HG03575 (cell line): Measurements from ENCODE around the gene KRTAP29-1.
"Not testable (repeated sequence)": the region's sequence is repeated elsewhere in the genome, so short reads cannot be mapped to it uniquely, and the experiment has no call there.

Experiments
- ATAC-seq: cut with Tn5 transposase; IDR thresholded peaks from one replicate; pipeline ENCODE4 v1.9.1; 2021; ENCODE audit not compliant: unreplicated experiment, insufficient number of reproducible peaks, low FRiP score; ENCODE audit errors: extremely low read depth

The KRTAP29-1 gene, protein sequence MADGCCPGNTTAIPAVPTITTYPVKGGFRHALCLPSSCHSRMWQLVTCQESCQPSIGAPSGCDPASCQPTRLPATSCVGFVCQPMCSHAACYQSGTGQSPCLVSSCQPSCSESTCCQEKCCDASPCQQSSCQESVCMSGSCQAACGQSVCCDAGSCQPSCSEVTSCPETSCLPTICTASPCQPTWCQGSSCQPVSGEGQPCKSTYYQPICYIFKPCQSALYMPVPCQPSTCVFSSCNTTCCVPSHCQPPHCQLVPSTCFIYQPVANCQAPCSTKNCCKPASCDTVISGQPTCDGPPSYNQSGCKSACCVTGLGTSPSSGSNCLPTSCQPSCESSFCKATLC

DNA sequence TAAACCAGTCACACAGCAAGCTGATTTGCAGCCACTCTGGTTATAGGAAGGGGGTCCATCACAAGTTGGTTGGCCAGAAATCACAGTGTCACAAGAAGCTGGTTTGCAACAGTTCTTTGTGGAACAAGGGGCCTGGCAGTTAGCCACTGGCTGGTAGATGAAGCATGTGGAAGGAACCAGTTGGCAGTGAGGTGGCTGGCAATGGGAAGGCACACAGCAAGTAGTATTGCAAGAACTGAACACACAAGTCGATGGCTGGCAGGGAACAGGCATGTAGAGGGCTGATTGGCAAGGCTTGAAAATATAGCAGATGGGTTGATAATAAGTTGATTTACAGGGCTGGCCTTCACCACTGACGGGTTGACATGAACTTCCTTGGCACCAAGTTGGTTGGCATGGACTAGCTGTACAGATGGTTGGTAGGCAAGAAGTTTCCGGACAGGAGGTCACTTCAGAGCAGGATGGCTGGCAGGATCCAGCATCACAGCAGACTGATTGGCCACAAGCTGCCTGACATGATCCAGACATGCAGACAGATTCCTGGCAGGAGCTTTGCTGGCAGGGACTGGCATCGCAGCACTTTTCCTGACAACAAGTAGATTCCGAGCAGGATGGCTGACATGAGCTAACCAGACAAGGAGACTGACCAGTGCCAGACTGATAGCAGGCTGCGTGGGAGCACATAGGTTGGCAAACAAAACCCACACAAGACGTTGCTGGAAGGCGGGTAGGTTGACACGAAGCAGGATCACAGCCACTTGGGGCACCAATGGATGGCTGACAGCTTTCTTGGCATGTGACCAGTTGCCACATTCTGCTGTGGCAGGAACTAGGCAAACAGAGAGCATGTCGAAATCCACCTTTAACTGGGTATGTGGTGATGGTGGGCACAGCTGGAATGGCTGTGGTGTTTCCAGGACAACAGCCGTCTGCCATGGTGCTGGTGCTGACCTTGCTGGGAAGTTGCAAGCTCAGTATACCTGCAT, at the start of gene KRTAP29-1:
Gene KRTAP29-1, minus strand, starts transcription at position 936 of the 986 bp plus-strand sequence. Its CDS starts 0 bp downstream, at position 936.
- ATAC-seq = no peak

DNA sequence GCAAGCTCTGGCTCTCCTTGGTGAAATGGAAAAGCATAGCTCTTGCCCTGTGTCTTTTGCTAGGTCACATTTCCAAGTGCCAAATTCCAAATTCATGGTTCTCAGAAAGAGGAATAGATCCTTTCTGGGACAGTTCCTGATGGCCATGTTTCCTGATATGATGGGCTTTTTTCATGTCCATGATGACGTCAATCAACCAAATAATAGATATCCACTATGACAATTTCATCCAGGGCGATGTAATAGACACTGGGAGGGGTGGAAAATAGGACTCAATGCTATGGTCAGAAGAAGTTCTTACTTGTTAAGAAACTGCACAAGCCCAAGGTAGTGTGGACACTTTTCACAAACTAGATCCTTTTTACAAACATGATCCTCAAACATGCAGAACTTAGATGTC, 48.5 kb upstream of the KRTAP29-1 start:
- no peak for ATAC-seq

DNA sequence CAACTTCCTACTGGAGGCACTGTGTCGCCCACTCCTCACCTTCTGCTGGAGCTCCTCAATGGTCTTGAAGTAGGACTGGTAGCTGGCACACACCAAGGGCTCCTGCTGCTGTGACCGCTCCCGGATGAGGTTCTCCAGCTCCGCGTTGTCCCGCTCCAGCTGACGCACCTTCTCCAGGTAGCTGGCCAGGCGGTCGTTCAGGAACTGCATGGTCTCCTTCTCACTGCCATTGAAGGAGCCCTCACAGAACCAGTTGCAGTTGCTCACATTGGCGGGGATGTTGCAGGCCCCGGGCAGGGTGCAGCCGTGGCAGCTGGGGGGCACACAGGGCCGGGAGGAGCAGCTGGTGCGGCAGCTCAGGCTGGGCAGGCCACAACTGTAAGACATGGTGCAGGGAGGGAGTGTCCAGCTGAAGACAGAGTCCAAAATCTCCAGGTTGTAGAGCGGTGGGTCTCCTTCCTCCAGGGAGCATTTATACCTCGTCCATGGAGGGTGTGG, 47.8 kb upstream of the KRTAP29-1 start, which contains the start of gene KRT33A:
Gene KRT33A, minus strand, starts transcription at position 448 of the 498 bp plus-strand sequence. Its CDS starts 61 bp downstream, at position 387.
- ATAC-seq = not testable (repeated sequence)

DNA sequence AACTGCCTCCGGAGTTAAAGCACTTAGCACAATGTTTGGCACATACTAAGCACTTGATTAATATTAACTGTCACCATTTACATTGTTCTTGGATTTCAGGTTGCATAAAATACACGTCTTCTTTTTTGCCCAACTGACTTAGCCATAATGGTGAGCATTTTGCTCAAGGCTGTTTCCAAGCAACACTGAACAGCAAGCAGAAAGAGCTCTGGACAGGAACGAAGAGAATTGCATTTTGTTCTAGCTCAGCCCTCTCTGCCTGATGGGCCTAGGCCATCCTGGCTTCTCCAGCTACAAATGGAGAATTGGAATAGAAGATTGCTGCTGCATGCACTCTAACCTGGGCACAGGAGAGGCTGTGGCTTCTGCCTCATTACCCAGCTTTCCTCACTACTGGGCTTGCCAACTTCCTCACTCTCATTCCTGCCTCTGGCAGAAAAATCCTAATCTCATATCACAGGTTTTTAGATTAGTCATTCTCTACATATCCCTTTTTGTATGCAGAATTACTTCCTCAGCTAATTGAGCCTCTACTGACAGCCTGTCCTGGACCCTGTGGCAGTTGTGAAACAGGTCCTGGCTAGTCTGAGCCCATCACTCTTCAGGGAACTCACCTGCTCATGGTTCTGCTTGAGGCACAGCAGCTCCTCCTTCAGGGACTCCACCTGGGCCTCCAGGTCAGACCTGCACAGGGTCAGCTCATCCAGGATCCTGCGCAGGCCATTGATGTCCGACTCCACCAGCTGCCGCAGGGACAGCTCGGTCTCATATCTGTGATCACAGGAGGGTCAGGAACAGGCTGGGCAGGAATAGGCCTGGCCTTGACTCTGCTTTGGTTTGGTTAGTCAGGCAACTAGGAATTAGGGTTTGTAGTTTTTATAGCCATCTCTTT, 45.5 kb upstream of the KRTAP29-1 start:
- ATAC-seq = no peak

DNA sequence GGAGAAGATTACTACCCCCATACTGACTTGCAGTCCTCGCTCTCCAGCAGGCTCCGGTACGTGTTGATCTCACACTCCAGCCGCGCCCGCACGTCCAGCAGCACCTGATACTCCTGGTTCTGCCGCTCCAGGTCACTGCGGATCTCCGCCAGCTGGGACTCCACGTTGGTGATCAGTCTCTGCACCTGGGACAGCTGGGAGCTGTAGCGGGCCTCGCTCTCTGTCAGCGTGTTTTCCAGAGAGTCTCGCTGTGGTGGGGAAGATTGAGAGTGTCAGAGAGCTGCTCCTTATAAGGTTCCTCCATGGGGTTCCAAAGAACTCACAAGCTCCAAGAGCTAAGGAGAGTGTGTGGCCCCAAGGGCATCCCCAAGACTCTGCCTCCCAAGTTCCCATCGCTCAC, 43.8 kb upstream of the KRTAP29-1 start:
- not testable (repeated sequence) for ATAC-seq

DNA sequence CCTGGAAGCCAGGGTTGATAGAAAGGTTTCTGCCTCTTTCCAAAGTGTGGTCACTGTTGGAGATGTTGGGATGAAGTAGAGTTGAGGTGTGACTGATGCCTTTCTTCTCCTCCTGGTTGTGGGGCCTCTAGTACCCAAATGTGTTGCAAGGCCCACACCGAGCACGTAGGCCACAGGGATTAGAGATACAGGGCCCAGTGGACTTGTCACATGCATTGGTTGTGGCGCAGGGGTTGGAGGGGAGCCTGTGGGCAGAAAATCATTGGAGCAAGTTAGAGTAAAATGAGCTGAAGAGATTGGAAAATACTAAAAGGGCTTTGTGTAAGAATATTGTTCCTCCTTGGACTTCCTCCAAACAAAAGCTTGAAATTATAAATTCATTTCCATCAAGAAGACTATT, 43.3 kb upstream of the KRTAP29-1 start:
- no peak for ATAC-seq

DNA sequence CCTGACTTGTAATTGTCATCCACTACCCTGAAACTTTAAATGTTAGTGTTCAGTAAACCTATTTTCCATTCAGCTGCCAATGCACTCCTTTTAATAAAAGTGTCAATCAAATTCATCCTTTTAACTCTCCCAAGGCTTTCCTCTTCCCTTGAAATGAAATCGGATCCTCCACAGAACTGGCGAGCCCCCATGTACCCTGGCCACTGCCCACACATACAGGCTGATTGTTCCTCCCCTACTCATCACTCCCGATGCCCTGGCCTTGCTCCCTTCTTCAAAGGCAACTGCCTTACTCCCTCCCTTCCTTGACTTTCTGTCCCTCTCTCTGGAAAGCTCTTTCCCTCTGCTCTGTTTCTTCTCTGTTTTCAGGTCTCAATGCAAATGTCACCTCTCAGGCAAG, 40.4 kb upstream of the KRTAP29-1 start:
- no peak for ATAC-seq

DNA sequence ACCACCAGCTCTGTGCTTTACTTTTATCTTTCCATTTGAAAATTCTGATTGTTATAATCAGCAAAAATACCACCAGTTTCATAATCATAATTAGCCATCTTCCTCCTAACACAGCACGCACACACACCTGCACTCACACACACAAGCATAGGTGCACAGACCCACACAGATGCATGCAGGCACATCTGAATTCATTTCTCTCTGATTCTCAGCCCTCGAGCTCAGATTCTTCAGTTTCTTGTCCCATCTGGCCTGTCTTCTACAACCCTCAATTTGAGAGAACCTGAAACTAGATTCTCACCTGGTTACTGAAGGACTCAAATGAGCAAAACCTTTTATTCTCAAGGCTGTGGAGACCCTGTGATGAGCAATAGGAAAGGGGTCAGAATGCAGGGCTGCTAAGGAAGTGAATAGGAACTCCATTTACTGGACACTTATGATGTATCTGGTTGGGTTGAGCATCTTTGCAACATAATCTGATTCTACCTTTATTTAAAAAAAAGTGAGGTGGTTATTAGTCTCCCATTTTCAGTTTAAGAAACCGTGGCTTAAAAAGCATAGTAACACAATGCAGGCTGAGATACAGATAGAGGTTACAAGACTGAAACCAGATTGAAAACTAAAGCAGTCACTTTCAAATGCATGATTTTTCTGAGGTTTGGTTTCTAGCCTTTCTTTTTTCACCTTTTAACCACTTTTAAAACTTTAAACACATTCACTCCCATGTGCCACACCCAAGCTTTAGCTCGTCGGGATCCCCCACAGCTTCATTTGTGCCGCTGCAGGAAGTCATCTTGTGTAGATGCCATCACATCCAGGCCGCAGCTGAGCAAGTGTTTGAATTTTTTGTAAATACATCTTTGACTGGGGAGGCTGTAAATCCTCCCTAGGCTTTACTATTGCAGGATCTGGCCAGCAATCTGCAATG, 38.5 kb upstream of the KRTAP29-1 start:
- ATAC-seq = no peak

DNA sequence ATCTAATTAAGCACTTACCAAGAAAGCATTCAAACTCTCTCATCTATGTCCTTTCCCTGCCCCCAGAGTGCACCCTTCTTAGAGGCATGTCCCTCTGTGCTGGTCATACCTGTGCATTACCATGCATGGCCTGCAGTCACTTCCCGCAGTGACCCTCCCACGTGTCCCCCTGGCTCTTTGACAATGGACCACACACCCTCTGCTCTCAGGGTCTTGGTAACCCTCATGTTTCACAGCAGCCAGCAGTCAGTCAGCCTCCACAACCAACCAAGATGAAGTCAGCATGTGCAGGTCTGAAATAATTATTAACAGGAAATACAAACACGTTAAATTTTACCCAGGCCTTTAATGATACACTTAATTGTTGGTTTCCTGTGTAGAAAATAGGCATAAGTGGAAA, 37.8 kb upstream of the KRTAP29-1 start:
- no peak for ATAC-seq

DNA sequence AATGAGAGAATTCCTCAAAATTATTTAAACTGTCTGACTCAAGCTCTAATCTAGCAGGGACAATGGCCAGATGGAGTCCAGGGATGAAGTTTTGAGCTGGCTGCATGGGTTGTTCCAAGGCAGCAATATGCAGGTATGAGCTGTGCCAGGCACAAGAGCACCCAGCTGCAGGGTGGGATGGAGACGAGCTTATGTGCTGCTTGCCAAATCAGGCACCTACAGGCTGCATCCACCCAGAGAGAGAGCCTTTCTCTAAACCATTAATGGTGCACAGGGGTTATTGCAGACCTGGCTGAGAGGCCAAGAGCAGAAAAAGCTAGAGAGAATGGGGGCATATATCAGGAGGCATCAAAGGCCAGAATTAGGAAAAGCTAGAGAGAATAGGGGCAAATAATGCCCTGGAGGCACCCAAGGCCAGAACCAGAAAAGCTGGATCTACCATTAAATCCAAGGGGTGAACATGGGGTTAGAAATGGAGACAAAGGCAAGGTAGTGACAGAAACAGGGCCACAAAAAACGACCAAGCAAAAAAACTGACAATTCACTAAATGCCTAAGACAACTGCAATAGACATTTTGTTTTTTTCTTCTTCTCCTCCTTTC, 37.0 kb upstream of the KRTAP29-1 start:
- ATAC-seq = no peak

DNA sequence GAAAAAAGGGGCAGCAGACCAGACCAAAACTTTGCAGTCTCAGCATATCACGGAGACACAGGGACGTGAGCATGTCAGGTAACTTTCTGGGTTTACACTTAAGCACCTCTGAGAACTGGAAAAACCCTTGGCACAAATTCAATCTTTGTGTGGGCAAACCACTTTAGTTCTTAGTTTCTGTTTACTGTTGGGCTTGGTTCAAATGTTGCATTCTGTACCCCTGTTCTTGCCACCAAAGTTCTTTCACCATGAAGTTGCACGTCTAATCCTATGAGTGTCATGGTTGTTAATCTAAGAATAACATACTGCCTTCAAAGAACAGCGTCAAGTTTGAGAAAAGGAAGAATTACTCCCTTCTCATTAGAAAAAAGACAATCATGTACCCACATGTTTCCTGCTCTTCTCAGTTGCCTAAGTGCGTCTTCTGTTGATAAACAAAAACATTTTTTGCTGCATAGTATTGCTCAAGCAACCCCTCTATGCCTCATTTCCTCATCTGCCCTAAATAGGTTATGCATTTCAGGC, 36.4 kb upstream of the KRTAP29-1 start:
- no peak for ATAC-seq

DNA sequence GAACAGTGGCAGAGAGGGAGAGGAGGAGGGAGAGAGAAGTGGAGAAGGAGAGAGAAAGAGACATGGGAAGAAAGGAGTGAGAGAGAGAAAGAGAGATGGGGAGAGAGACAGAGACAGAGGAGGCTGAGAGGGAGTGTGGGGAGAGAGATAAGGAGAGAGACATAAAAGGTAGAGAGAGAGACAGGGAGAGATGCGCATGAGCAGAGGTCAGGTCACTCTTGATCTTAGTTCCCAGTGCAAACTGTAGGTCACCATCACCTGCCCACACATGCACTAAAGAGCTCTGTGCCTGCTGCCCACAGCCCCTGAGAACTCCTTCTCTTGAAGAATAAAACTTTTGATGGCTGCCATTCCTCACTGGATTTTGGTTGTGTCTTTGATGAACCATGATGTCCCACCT, 33.1 kb upstream of the KRTAP29-1 start:
- no peak for ATAC-seq

DNA sequence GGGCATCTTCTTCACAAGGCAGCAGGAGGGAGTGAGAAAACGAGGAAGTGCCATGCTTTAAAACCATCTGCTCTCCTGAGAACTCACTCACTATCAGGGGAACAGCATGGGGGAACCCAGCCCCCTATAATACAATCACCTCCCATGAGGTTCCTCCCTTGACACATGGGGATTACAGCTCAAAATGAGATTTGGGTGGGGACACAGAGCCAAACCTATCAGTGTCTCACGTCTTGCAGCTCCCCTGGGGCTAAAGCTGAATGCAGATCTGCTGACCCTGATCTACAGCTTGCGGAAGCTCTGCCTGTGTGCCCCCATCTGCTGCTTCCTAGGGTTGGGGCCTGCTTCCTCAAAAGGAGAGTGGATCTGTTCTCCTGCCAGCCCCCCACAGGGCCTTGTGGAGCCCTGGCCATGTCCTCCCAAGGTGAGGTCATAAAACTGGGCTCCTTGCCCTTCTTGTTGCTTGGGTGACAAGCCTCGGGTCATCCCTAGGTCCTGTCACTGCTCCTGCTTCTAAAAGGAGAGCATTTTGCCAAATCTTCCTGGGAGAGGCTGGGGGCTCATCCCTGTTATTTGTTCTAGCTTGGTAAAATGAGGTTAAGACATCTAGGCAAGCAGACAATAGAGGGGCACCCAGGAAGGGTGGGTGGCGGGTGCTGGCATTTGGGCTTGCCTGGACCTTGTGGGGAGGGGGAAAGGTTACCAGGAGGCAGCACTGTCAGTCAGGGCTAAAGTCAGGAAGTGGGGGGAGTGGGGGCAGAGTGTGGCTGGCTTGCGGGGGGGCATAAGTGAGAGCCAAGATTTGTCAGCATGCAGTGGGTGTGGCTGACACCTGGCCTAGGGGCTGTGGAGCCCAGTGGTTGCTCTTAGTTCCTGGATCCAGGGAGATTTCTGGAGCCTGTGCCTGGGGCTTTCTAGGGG, 32.0 kb upstream of the KRTAP29-1 start:
- no peak for ATAC-seq

DNA sequence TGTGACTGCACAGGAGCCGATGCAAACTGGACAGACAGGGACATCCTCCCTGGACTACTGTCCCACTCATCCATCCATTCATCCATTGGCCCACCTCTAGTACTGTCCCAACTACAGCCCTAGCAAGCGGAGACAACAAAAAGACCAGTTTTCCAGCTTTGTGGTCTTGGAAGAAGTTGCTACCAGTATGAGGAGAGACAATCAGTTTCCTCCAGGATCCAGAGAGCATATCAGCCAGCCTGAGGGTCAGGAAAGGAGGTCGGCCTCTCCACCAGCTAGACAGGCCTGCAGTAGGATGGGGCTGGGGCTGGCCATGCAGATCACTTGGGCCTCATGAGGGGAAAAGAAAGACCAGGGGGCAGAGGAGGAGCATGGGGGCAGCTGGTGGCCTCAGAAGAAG, 31.2 kb upstream of the KRTAP29-1 start:
- no peak for ATAC-seq

DNA sequence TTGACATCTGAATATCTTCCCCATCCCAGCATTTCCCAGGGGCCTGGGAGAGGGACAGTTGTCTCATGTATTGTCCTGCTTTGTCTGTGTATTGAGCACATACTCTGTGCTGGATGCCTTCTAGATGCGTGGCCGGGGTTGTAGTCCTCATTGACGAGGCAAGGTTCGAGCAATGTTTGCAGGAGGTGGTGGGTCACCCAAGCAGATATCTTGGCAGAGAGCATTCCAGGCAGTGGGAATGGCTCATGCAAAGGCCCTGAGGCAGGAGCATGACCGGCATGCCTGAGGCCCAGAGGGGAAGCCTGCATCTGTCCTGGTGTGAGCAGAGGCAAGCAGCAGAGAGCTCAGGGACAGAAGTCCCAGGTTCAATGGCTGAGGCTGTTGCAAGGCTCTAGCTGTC, 30.4 kb upstream of the KRTAP29-1 start:
- ATAC-seq = no peak

DNA sequence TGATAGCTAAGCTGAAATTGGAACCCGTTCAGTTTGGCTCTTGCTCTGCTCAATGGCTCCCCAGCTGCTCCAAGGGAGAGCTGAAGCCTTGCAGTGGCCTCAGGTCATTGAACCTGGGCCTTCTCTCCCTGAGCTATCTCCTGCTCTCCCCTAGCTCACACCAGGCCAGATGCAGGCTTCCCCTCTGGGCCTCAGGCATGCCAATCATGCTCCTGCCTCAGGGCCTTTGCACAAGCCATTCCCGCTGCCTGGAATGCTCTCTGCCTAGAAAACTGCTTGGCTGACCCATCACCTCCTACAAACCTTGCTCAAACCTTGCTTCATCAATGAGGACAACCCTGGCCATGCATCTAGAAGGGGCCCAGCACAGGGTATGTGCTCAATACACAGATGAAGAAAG, 29.6 kb upstream of the KRTAP29-1 start:
- no peak for ATAC-seq
